Stimulated activated CD8-positive, alpha-beta memory T cell treated with anti-CD3 and anti-CD28 coated beads, Interleukin-12 subunit alpha, Interleukin-12 subunit beta, amount 100 ng/mL, for 24 hours (primary cell): ENCODE results near the gene MAPK14.
A peak's percentile ranks its signal among the peaks of the same experiment; 100 is the strongest.
"Not testable (repeated sequence)": the region's sequence is repeated elsewhere in the genome, so short reads cannot be mapped to it uniquely, and the experiment has no call there.

Experiments
- DNase-seq: peaks from one replicate; pipeline ENCODE4 v3.0.0-alpha.2; 2020; ENCODE audit errors: extremely low read depth

Gene MAPK14

DNA sequence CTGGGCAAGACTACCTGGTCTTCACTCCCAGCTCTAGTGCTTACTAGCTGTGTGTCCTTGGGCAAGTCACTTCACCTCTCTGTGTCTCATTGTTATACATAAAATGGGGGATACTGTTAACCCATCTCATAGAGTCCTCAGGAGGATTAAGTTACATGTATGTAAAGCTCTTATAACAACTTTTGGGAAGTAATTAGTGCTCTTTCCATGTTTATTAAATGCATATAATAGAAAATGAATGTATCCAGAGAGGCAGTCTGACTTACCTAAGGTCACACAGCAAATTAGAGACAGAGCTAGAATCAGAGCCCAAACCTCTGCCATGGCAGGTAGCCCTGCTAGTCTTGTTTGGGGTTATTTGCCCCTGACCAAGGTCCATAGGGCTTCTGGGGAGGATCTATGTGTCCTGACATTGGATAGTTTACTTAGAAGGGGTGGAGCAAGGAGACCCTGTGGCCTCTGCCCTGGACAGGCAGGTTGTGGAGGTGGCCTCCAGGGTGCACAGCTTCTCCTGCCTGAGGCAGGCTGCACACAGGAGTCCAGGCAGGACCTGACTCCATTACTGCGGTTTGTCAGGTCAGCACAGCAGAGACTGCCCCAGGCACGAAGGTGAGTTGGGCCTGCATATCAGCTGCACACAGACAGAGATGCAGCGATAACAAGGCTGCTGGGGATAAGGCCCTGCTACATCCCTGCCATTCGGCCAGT, 94.3 kb downstream of the MAPK14 start:
- DNase-seq: no peak

DNA sequence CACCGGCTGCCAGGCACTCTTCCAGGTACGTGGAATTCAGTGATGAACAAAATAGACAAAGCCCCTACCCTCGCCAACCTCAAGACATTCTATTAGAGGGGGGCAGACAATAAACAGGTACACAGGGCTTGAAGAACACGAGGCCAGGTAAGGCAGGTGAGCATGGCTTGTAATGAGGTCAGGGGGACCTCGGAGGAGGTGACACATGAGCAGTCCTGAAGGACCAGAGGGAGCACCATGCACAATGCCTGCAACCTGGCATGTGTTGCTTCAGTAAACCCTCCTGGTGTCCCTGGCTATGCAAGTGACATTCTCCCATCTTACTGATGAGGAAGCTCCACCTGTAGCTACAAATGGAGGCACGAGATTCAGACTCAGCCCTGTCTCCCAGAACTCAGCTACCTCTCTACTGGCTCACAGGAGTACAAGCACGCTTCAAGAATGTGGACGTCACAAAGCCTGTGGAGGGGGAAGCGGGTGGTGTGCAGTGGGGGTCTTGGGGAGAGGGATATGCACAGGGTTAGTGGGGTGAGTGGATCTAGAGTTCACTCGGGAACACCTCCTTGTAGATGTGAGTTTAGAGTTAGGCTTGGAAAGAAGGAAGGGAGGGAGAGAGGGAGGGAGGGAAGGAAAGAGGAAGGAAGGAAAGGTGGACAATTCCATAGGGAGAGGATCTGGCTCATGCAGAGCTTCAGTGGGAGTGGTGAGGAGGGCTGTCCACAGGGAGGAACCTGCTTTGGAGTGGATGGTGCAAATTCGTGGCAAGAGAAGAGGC, 95.1 kb downstream of the MAPK14 start:
- DNase-seq: no peak

DNA sequence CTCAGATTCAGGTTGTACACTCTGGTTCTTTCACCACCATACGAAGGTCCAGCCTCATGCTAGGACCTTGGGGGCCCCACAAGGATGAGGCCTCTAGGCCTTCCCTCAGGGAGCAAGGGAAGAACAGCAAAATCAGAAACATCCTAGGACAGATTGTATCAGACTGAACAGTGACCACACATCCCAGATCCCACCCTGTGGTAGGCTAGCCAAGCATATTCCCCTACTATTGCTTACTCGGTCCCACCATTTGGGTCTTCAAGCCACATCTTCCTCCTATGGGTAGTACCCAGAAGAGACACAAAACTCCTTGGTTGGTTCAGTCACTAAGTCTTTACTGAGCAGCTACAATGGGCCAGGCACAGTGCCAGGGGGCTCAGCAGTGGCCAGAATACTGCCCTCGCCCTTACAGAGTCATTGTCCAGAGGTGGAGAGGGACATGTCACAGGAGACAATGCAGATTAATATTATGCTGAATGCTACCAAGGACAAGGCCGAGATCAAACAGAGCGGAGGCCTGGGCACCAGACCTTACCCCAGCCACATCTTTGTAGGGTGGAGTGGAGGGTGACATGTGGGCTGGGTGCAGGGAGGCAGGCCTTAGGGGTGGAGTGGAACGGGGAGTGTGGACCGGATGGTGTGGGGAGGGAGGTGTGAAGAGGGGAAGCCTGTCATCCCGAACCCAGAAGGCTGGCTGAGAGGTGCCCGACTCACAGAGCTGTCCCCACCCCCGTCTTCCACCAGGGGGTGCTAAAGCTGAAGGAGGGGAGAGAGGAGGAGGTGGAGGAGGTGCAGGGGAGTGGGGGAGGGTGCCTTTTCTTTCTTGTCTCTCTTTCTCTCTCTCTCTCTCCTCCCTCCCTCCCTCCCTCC, 95.9 kb downstream of the MAPK14 start:
- DNase-seq: peak; percentile 71

DNA sequence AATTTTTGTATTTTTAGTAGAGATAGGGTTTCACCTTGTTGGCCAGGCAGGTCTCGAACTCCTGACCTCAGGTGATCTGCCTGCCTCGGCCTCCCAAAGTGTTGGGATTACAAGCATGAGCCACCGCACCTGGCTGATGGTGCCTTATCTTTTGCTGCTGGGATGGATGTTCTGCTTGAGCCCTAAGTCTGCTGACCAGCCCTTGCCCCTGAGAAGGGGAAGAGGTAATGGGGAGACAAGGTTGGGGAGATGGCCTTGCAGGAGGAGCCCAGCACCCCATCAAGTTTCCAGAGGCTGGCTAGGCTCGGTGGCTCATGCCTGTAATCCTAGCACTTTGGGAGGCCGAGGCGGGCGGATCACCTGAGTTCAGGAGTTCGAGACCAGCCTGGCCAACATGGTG, 96.7 kb downstream of the MAPK14 start:
- not testable (repeated sequence) for DNase-seq

DNA sequence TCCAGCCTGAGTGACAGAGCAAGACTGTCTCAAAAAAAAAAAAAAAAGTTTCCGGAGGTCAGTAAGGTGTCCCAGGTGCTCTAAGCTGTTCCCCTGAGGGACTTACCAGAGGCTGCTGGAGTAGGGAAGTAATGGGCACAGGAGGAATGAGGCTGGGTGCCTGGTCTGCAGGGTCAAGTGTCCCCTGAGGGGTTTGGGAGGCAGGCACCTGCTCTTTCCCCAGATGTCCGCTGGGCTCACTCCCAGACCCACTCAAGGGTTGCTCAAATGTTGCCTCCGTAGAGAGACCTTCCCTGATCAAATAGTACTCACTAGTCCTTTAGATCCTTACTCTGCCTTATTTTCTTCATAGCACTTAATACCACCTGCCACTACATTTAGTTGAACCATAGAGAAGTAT, 97.3 kb downstream of the MAPK14 start:
- no peak for DNase-seq

DNA sequence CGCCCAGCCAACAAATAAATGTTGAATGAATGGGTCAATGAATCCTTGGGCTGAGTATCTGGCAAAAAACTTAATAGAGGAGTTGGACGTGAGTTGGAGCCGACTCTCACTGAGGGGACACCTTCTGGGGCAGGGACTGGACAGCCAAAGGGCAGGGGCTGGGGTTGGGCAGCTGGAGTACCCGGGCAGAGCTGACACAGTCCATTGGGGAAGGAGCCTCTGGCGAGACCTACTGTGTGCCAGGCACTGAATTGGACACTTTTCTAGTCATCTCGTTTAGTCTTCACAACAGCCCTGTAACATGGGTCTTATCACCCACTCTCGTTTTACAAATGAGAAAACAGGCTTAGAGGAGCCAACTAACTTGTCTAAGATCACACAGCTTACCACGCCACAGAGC, 98.0 kb downstream of the MAPK14 start:
- no peak for DNase-seq

DNA sequence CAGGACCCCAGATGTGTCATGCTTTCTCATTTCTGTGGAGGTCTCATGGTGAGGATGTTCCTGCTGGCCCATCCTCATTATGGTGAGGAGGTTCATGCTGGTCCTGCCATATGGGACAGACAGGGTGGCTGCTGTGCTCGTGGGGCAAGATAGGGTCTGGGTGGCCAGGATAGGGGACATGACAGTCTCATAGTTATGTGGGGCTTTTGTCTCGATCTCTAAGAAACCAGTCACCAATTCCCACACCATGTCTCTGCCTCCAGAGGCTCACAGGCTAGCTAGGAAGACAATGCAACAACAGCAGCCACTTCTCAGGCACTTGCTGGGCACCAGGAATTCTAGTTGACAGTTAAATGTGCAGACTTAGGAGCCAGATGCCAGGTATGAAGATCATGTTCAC, 98.5 kb downstream of the MAPK14 start:
- no peak for DNase-seq

DNA sequence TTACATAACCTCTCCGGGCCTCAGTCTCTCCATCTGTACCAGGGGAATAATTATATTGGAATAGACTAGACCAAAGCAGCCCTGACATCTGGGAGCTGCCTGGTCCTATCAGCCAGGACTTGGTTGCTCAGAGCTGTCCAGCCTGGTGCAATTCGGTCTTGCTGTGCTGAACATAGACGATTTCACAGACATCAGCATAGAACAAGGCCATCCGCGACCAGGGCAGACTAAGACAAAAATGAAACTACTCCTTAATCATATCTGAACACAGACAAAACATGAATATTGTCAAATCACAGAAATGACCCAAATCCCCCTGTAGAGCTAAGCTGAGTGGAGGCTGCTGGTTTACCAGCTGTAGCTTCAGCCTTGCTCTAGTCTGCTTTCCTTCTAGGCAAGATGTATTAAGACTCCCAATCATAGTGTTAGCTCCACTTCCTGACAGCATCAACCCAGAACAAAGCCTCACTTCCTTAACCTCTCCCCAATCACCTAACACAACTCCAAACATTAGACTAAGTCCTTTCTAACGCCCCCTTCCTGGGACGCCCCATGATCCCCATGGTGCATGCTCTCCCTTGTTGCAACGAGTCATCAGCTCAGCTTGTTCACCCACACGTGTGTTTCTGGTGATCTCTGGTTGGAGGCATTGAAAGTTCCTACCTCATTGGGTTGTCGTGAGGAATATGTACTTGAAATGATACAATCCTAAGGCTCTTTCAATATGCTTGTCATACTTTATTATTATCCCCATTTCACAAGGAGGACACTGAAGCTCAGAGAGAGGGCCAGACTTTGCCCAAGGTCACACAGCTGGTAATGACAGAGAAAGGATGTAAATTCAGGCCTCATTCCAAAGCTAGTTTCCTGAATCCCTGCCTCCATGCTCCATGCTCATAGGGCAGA, 99.2 kb downstream of the MAPK14 start:
- DNase-seq: no peak

DNA sequence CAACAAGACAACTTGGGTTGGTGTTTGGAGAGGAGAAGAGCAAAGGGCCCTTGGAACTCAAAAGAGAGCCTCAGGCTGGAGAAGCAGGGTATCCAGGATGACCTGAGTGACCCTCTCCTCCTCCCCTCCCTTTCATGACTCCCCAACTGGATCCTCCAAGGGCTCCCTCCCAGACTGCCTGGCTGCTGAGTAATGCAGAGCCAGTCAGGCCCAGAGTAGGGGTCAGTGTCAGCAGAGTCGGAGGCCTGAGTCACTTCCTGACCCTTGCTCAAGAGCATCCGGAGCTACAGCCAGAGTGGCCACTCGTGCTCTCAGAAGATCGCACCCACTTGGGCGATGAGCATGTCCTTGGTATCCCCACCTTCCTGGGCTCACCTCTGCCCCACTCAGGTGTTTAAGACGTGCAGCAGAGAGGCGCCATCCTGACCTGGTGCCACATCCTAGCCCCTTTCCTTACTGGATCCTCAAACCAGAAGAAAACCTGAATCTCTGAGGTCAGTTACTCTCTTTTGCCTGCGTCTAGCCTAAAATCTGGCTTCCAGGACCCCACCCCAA, 99.9 kb downstream of the MAPK14 start:
- no peak for DNase-seq

DNA sequence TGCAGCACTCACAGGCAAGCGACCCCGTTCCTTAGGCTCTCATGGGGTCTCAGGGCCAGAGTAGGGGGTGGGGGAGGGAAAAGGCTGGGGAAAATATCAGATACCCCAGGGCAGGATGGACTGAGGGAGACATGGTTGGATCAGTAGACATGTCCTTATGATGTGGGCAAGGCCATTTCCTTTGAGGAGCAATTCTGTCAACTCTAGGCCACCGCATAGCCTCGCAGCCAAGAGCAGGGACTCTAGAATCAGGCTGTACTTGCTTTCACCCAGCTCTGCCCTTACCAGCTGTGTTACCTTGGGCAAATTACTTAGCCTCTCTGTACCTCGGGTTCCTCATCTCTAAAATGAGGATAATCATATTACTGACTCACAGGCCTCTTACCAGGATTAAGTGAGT, 100.5 kb downstream of the MAPK14 start:
- no peak for DNase-seq

DNA sequence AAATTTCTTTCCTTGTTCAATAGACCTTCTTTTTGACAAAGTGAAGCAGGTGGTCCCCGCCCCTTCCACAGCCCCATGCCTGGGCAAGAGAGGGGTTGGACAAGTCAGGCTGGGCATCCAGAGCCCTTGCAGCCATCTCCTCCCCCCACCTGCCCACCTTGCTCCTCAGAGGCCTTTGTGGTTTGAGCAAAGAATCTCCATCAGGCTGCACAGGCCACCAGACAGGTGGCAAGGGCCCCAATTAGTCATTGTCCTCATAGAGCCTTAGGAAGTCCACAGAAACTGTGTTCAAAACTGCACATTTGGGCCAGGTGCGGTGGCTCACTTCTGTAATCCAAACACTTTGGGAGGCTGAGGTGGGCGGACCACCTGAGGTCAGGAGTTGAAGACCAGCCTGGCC, 101.2 kb downstream of the MAPK14 start:
- DNase-seq: no peak

DNA sequence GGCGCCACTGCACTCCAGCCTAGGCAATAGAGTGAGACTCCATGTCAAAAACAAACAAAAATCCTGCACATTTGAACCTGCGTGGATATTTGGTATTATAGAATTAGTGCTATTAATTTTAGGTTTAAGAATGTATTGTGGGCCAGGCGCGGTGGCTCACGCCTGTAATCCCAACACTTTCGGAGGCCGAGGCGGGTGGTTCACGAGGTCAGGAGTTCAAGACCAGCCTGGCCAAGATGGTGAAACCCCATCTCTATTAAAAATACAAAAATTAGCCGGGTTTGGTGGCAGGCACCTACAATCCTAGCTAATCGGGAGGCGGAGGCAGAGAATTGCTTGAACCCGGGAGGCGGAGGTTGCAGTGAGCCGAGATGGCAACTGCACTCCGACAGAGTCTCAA, 101.7 kb downstream of the MAPK14 start:
- DNase-seq: not testable (repeated sequence)

DNA sequence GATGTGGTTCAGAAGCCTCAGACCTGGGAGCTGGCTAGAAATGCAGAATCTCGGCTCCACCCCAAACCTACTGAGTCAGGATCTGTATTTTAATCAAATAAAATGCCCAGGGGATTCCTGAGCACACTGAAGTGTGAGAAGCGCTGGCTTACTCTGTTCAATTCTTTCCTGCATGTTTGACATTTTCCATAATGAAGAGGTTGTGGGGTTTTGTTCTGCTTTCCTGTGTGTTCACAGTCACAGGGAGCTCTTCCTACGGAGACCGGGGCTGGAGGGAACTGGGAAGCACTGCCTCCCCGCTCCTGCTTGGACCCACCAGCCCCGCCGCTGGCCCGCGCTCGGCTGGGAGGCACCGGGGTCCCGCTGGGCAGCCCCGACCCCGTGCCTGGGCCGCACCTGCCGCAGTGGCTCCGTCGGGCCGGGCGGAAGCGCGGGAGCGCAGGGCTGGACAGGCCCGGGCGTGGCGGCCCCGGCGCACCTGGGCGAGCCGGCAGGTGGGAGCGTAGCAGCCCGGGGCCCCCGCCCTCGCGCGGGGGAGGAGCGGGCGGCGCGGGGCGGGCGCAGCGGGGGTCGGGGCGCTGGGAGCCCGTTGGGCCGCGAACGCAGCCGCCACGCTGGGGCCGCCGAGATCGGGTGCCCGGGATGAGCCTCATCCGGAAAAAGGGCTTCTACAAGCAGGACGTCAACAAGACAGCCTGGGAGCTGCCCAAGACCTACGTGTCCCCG, 102.5 kb downstream of the MAPK14 start, which contains the start of gene MAPK13:
MAPK13 (plus strand) TSS at position 573 of the 726 bp plus-strand sequence; CDS start at position 643, 70 bp downstream.
- no peak for DNase-seq

DNA sequence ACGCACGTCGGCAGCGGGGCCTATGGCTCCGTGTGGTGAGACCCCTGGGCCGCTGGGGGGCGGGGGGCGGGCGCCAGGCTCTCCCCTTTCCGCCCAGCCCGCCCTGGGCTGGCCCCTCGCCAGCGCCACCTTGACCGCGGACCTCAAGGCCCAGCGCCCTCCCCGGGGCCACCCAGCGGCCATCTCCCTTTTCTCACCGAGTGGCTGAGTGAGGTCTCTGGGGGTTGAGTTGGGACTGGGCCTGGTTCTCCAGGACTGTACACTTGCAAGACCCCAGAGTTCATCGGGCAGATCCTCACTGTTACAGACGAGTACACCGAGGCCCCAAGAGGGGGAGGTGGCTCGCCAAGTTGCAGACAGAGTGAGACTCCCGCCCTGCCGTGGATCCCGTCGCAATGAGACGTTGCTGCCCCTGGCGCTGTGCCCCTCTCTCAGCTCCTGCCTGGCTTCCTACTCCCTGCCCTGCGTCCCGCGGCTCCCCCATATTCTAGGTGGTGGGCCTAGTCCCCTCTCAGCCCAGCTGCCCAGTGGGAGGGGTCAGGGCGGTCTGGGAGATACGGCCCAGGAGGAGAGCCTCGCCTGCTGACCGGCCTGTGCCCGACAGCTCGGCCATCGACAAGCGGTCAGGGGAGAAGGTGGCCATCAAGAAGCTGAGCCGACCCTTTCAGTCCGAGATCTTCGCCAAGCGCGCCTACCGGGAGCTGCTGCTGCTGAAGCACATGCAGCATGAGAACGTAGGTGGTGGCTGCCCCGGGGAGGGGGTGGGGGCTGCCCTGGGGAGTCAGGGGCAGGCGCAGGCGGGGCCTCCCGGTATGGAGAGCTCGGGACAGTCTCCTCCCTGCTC, 103.3 kb downstream of the MAPK14 start:
- DNase-seq: no peak

DNA sequence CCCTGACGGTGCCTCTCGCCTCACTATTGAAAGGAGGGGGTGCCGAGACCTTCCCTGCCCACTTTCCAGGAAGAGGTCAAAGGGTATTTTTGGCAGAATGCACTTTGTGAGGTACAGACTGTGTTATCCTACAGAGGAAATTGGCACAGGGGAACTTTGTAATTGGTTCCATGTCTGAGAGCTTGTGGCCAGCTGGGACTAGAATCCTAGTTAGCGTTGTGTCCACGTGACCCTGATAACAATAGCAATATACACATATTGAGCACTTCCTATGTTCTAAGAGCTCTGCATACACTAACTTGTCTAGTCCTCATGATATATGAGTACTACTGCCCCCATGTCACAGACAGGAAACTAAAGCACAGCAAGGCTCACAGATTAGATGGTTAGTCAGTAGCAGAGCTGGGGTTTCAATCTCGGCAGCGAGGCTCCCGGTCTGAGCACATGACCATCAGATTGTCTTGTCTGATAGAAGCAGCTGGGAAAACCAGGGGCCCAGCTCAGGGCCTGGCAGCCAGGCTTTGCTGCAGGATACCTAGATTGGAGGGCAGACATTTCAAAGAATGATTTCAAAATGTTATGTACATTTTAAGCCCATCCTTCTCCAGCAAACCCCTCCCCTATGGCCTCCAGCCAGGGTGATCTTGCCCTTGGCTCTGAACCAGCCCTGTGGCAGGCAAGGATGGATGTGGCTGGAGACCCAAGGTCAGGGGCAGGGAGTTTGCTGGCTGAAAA, 104.1 kb downstream of the MAPK14 start:
- no peak for DNase-seq

DNA sequence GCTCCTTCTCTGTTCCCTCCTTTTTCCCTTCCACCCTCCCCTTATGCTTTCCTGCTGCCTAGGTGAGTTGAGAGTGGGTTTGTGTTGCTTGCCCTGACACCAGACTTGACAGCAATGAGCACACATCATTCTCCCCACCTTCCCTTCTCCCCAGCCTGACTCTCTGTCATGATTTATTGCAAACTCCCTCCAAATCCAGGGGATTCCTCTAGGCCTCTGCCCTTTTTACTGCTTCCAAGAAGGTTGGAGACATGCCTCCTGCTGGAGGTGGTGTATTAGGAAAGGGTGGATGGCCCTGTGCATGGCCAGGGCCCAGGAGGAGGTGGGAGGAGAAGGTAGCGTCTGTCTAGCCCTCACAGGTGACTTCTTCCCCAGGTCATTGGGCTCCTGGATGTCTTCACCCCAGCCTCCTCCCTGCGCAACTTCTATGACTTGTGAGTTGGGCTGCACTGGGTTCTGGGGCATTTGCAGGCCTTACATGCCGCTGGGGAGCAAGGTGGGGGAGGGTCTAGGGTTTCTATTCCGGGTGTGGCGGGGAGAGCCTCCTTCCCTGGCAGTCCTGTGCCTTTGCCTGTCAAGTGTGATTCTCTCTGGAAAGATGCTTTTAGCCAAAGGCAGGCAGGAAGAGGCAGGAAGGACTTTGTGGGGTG, 104.8 kb downstream of the MAPK14 start:
- no peak for DNase-seq

DNA sequence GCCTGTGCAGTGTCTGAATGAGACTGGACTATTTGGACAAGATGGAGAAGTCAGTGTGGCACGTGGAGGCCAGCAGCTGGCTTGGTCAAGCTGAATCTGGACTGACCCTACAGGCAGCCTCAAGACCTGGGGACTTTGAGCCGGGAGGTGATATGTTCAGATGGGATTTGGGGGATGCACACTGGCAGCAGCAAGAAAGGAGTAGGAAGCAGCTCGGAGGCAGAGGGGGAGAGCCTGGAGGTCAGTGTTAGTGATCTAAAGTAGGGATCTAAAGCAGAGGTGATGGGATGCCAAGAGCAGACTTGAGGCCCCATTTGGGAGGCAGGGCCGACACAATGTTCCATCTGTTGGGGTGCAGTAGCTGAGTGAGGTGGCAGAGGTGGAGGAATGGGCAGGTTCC, 105.5 kb downstream of the MAPK14 start:
- no peak for DNase-seq

DNA sequence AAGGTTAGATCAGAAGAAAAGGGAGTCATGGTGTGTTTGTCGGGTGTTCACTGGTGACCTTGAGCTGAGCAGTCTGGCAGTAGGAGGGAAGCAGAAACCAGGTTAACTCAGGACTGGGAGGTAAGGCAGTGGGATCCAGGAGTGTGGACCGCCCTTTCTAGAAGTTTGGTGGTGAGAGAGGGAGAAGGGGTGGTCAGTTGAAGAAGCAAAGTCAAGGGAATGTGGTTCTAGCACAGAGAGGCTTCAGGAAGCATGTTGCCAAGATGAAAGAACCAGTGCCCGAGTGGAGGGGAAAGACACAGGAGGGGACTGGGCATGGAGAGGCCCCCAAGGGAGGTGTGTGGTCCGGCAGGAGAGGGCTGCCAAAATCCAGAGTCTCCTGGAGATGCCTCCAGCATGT, 106.3 kb downstream of the MAPK14 start:
- no peak for DNase-seq
